Thymus (tissue), 11 donors: Measurements from ENCODE around the gene ATG13. TPM values are rescaled to one million over a fixed set of nuclear protein-coding genes. Genes with fewer than 3 reads are reported as not detected.

Source experiments
- DNase-seq, 9 donors: peaks; one replicate each; pipeline ENCODE4 v3.0.0-alpha.2; 2013; ENCODE audit warnings: low spot score in 9 of 9, low read depth in 6 of 9, missing footprints in 1 of 9
- H3K27ac ChIP-seq, 2 donors: one replicate each; pipeline ENCODE4 v1.5.1; 2013; ENCODE audit warnings: control low read depth in 1 of 2, low read depth in 1 of 2, low read length in 1 of 2, mild to moderate bottlenecking in 1 of 2, moderate library complexity in 1 of 2
- H3K27me3 ChIP-seq, 2 donors: one replicate each; pipeline ENCODE4 v1.5.1; 2013; ENCODE audit warnings: low read length in 1 of 2; ENCODE audit not compliant: control insufficient read depth in 2 of 2, insufficient read depth in 1 of 2
- H3K36me3 ChIP-seq, 2 donors: one replicate each; pipeline ENCODE4 v1.5.1; 2013; ENCODE audit warnings: low read length in 1 of 2, mild to moderate bottlenecking in 1 of 2, moderate library complexity in 1 of 2; ENCODE audit not compliant: control insufficient read depth in 2 of 2, insufficient read depth in 2 of 2
- H3K4me1 ChIP-seq, 2 donors: one replicate each; pipeline ENCODE4 v1.5.1; 2013; ENCODE audit warnings: low read length in 2 of 2; ENCODE audit not compliant: control insufficient read depth in 2 of 2, insufficient read depth in 2 of 2
- H3K4me3 ChIP-seq, 2 donors: one replicate each; pipeline ENCODE4 v1.5.1; 2013; ENCODE audit warnings: low read length in 2 of 2, control low read depth in 1 of 2, mild to moderate bottlenecking in 1 of 2
- H3K9me3 ChIP-seq, 2 donors: one replicate each; pipeline ENCODE4 v1.5.1; 2013; ENCODE audit warnings: low read length in 1 of 2, mild to moderate bottlenecking in 1 of 2; ENCODE audit not compliant: control insufficient read depth in 2 of 2, insufficient read depth in 1 of 2
- WGBS: extraction: QIAGEN DNeasy Blood & Tissue Kit; methylation state at CpG from one replicate; pipeline ENCODE4 v1.1.7; 2013; 5-methylcytosine and 5-hydroxymethylcytosine counted together
- polyA plus RNA-seq: library from polyadenylated mRNA; stranded (reverse); fragments of 200-250 nt; gene quantifications from one replicate; pipeline ENCODE4 v1.2.3, GENCODE V29; 2013
- total RNA-seq: library from RNA; stranded (reverse); fragments of 120-200 nt; gene quantifications from one replicate; pipeline ENCODE4 v1.2.4, GENCODE V29; 2013
- donor health status: healthy.

The ATG13 gene
- total and polyA plus RNA-seq, 2 donors, result 32.0 to 35.2 TPM

DNA sequence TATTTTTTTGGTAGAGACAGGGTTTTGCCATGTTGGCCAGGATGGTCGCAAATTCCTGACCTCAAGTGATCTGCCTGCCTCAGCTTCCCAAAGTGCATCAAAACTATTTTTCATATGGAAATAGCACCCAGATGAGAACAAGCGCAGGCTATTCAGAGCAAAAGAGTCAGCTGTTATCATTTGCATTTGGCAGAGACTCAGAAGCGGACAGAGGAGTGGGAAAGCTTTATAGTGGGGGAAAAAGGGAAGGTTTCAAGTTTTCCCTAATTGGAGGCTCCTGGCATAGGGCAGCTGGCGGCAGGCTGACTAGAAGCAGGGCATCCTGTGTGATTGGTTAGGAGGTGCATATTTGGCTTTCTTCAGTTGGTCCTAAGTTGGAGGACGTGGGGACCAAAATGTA lies 20.2 kb downstream of the ATG13 start:
- Histone ChIP-seq H3K27me3 (no peaks in the 10 kb centered on the region), H3K36me3 (peaks cover 21 to 35% of the 10 kb centered on the region in 2 donors), H3K27ac (no peak overlapping the region), H3K9me3 (no peaks in the 10 kb centered on the region), H3K4me3 (no peak overlapping the region), H3K4me1 (no peaks in the 10 kb centered on the region)
- DNase-seq, result no peak
- WGBS, result 98% methylated on average over 5 of the region's 5 CpGs

DNA sequence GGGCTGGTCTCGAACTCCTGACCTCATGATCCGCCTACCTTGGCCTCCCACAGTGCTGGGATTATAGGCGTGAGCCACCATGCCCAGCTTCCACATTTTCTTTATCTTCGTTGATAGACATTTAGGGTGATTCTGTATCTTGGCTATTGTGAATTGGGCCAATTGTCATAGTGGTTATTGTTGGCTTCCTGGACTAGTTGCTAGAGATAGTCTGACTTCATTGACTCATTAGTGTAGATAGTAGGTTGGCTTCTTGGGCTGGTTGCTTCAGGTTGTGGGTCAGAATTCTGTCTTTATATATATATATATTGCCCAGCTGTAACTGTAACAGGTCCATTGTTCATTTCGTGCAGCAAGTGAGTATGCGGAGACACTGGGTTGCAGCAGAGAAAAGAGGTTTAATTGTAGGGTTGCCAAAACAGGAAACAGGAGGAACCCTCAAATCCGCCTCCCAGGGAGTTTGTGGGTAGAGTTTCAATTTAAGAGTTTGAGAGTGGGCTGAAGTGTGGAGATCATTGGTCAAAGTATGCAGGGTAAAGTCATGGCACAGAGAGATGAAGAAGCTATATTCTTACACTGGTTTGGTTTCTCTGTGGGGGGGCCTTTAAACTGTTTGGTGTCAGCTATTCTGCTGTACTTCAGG lies 22.0 kb downstream of the ATG13 start:
- H3K4me1 ChIP-seq, result no peaks in the 10 kb centered on the region
- no peaks in the 10 kb centered on the region for H3K9me3 ChIP-seq
- WGBS, result 91% methylated on average over 7 of the region's 7 CpGs
- DNase-seq, result no peak
- H3K4me3 ChIP-seq, result no peak overlapping the region
- H3K27ac ChIP-seq, result no peak overlapping the region
- H3K27me3 ChIP-seq, result no peaks in the 10 kb centered on the region
- peaks cover 23 to 38% of the 10 kb centered on the region in 2 donors for H3K36me3 ChIP-seq

DNA sequence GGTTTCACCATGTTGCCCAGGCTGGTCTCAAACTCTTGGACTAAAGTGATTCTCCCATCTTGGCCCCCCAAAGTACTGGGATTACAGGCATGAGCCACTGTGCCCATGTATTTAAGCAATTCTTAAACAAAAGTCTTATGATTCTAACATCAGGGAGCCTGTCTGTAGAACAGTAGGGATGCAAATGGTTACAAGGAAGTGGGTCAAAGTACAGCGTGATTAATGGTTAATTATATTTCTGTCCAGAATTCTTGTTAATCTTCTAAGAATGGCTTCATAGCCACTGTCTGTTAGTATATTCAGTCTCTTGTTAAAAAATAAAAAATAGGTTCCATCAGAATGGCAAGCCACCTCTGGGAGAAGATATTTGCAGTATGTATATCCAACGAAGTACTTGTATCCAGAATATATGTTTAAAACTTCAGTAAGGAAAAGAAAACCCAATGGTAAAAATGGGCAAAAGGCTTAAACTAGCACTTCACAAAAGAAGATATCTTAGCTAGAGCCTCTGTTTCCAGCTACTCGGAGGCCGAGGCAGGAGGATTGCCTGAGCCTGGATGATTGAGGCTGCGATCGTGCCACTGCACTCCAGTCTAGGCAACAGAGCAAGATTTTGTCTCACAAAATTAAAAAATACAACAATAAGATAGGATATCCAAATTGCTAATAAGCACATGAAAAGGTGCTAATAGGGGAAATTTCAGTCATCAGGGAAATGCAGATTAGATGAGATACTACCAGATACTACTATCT lies 22.9 kb downstream of the ATG13 start:
- 97% methylated on average over 6 of the region's 6 CpGs for WGBS
- no peak overlapping the region for H3K27ac ChIP-seq
- H3K4me1 ChIP-seq, result no peaks in the 10 kb centered on the region
- H3K36me3 ChIP-seq, result peaks cover 23 to 42% of the 10 kb centered on the region in 2 donors
- H3K9me3 ChIP-seq, result no peaks in the 10 kb centered on the region
- H3K4me3 ChIP-seq, result no peak overlapping the region
- no peak for DNase-seq
- H3K27me3 ChIP-seq, result no peaks in the 10 kb centered on the region

DNA sequence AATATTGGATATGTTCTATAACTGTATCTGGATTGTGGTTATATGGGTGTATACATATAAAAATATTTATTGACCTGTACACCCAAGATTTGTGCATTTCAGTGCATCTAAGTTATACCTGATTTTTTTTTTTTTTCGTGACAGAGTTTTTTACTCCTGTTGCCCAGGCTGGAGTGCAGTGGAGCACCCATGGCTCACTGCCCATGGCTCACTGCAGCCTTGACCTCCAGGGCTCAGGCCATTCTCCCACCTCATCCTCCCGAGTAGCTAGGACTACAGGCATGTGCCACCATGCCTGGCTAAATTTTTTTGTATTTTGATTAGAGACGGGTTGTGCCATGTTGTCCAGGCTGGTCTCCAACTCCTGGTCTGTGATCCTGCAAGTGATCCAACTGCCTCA lies 24.3 kb downstream of the ATG13 start:
- Histone ChIP-seq H3K27ac (no peak overlapping the region), H3K27me3 (no peaks in the 10 kb centered on the region), H3K4me1 (no peaks in the 10 kb centered on the region), H3K9me3 (no peaks in the 10 kb centered on the region), H3K36me3 (peaks cover 30 to 50% of the 10 kb centered on the region in 2 donors), H3K4me3 (no peak overlapping the region)
- 98% methylated on average over 3 of the region's 3 CpGs for WGBS
- no peak for DNase-seq

DNA sequence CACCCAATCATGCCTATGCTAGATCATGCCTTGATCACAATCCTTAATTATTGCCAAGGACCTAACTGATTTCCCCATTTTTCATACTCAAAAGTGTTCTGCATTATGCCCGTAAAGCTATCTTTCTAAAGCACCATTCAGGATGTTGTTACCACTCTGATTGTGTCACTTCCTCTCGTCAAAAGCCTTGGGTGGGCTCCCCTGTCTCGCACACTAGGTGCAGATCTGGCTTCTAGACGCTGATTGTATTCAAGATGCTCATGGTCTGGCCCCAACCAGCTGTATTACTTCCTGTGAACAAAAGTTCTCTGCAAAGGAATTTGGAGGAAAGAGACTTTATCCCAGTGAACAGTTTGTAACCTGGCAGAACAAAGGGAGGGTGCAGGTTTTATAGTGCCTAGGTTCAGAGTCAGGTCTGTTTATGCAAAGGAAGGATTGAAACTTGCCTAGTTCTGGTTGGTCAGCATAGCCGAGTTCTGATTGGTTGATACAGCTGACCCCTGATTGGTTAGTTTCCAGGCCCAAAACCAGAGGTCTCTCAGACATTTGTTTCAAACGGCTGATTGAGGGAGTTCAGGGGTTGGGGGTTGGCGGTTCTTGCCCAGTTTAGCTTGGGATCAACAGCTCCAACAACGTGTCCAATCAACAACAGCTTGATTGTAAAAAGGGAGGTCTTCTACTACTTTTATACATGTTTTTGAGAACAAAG lies 25.4 kb downstream of the ATG13 start:
- H3K27me3 ChIP-seq, result no peaks in the 10 kb centered on the region
- DNase-seq, result no peak
- no peaks in the 10 kb centered on the region for H3K9me3 ChIP-seq
- H3K4me3 ChIP-seq, result no peak overlapping the region
- WGBS, result 98% methylated on average over 8 of the region's 8 CpGs
- H3K36me3 ChIP-seq, result peaks cover 37 to 57% of the 10 kb centered on the region in 2 donors
- no peaks in the 10 kb centered on the region for H3K4me1 ChIP-seq
- no peak overlapping the region for H3K27ac ChIP-seq

DNA sequence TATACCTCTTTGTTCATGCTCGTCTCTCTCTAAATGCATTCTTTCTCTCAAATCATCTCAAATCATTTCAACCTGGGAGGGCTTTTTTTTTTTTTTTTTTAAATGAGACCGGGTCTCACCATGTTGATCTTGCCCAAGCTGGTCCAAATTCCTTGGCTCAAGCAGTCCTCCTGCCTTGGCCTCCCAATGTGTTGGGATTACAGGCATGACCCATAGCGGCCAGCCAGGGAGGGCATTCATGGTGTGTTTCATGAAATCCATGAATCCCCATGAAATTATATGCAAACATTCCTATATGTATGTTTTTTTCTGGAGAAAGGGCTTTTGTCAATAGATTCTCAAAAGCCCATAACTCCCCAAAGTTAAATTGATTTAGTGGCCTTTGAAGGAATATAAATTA lies 26.2 kb downstream of the ATG13 start:
- Histone ChIP-seq H3K9me3 (no peaks in the 10 kb centered on the region), H3K4me3 (no peak overlapping the region), H3K27ac (no peak overlapping the region), H3K4me1 (no peaks in the 10 kb centered on the region), H3K27me3 (no peaks in the 10 kb centered on the region), H3K36me3 (peaks cover 39 to 64% of the 10 kb centered on the region in 2 donors)
- WGBS, result 81% methylated on average over 3 of the region's 3 CpGs
- no peak for DNase-seq

DNA sequence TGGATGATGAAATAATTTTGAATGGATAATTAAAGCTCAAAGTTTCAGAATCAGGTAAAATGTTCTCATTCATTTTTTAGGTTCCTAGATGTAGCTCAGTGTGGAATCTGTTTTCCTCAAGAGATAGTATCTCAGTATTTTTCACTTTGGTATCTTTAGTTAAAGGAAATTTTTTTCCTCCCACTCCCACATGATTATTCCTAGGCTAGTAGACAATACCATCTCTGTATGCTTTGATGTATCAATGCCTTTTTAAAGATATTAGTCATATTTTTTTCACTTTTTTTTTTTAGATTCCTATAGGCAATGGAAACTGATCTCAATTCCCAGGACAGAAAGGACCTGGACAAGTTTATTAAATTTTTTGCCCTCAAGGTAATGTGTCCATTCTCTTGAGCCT lies 26.6 kb downstream of the ATG13 start:
- Histone ChIP-seq H3K36me3 (peaks cover 40 to 68% of the 10 kb centered on the region in 2 donors), H3K4me3 (no peak overlapping the region), H3K4me1 (no peaks in the 10 kb centered on the region), H3K27ac (no peak overlapping the region), H3K9me3 (no peaks in the 10 kb centered on the region), H3K27me3 (no peaks in the 10 kb centered on the region)
- DNase-seq, result no peak

DNA sequence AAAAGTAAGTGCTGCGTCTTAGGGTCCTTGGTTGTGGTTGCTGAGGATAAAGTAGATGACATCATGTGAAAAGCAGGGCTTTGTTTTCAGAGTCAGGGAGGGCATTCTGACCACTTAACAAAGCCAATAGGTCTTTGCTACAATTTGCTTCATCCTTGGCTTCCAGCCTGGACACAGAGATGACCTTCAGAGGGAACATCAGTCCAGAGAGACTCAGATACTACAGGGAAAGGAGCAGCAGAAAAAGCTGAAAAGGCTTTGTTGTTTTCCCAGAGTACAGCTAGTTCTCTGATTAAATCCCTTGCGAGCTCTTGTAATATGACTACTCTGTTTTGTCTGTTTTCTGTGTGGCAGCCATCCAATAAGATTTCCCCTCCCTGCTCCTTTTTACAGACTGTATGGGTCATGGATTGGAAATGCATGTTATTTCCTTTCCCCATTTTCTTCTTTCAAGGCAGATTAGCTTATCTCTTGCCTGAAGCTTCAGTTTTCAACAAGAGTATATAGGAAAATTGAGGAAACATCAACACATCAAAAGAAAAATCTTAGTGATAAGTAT lies 31.9 kb downstream of the ATG13 start:
- WGBS, result 95% methylated on average over 2 of the region's 2 CpGs
- no peaks in the 10 kb centered on the region for H3K9me3 ChIP-seq
- peaks cover 59 to 85% of the 10 kb centered on the region in 2 donors for H3K36me3 ChIP-seq
- no peak for DNase-seq
- no peaks in the 10 kb centered on the region for H3K4me1 ChIP-seq
- peak overlapping the region in 1 of 2 donors; percentile 50 for H3K27ac ChIP-seq
- H3K27me3 ChIP-seq, result no peaks in the 10 kb centered on the region
- H3K4me3 ChIP-seq, result no peak overlapping the region

DNA sequence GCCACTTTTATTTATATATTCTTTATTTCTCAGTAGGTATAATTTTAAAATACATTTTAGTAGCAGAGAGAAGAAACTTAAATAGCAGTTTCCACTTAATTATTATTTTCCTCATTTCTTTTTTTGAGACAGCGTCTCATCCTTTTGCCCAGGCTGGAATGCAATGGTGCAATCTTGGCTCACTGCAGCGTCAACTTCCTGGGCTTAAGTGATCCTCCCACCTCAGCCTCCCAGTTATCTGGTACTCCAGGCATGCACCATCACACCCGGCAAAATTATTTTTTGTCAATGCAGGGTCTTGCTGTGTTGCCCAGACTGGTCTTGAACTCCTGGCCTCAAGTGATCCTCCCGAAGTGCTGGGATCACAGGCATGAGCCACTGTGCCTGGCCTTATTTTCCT lies 38.3 kb downstream of the ATG13 start:
- no peak for DNase-seq
- peaks cover 62 to 84% of the 10 kb centered on the region in 2 donors for H3K36me3 ChIP-seq
- WGBS, result 98% methylated on average over 4 of the region's 4 CpGs

More for the DNA sequence above, 38.3 kb downstream of the ATG13 start:
- Histone ChIP-seq H3K27me3 (no peaks in the 10 kb centered on the region), H3K4me1 (no peaks in the 10 kb centered on the region), H3K9me3 (no peaks in the 10 kb centered on the region), H3K4me3 (no peak overlapping the region), H3K27ac (no peak overlapping the region)
